WTC11 (cell line): ENCODE measurements around the gene DEFB127.

Source experiments
- RELA ChIP-seq: sonication (generic); formaldehyde crosslinking; IDR thresholded peaks from 2 replicates; pipeline ENCODE4 v1.8.1; 2022; ENCODE audit warnings: missing genetic modification reagents, mild to moderate bottlenecking, borderline replicate concordance
- ZNF317 ChIP-seq: sonication (generic); formaldehyde crosslinking; IDR thresholded peaks from 2 replicates; pipeline ENCODE4 v1.8.1; 2023; ENCODE audit warnings: low read depth, mild to moderate bottlenecking, moderate library complexity, missing genetic modification reagents, borderline replicate concordance
- TF ChIP-seq, protein P1 (sequence below): fragments of 200-600 bp; IDR thresholded peaks from 2 replicates; pipeline ENCODE4 v1.8.0; 2022; ENCODE audit warnings: antibody characterized with exemption

DNA sequence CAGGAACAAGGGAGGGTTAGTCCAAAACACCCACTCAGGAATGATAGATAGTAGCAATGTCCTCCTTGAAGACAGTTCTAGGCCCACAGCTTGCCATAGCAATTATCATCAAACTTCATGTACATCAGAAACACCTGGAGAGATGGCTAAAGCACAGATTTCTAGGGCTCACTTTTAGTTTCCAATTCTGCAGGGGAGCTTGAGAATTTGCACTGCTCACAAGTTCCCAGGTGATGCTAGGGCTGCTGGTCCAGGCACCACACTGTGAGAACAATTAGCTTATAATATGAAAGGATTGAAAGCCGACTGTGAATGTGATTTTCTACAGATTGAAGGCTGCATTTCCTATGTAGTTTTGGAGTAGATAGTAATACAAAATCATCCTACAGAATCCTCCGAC is 11.4 kb upstream of the DEFB127 start:
- TF ChIP-seq, protein P1, sequence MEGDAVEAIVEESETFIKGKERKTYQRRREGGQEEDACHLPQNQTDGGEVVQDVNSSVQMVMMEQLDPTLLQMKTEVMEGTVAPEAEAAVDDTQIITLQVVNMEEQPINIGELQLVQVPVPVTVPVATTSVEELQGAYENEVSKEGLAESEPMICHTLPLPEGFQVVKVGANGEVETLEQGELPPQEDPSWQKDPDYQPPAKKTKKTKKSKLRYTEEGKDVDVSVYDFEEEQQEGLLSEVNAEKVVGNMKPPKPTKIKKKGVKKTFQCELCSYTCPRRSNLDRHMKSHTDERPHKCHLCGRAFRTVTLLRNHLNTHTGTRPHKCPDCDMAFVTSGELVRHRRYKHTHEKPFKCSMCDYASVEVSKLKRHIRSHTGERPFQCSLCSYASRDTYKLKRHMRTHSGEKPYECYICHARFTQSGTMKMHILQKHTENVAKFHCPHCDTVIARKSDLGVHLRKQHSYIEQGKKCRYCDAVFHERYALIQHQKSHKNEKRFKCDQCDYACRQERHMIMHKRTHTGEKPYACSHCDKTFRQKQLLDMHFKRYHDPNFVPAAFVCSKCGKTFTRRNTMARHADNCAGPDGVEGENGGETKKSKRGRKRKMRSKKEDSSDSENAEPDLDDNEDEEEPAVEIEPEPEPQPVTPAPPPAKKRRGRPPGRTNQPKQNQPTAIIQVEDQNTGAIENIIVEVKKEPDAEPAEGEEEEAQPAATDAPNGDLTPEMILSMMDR, result no peak
- TF ChIP-seq RELA (CRISPR knock-in tag), result no peak
- no peak for TF ChIP-seq ZNF317 (CRISPR knock-in tag)
